ENCODE measurements around the gene TIMM8A.

TIMM8A gene

DNA sequence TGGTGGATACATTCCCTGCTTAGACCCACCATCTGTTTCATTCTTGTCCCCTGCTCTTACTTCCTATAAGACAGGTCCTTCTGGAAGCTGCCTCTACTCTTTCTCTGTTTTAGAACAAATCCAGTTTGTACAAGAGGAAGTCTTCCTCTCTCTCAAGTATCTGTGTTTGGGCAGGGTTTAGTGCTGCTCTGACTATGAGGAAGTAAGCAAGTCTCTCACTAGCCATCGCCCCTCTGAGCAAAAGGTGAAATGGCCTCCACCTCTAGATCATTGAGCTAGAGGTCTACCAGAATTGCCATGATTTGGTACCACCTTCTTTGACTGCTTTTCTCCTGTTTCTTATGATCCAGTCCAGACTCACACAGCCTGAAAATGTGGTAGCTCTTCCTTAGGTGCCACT, 29.0 kb upstream of the TIMM8A start:
- no peak for DNase-seq (ENCODE audit: low spot score)
- TF ChIP-seq CTCF (IDR thresholded peaks at IDR 0.05; ENCODE audit: extremely low read depth, insufficient read depth, missing control alignments): no peak
- in situ Hi-C loops (cut with MboI; ENCODE audit: low pct_unique_long_range_greater_than_20kb, low sequenced_read_pairs, unreplicated experiment): no loop called here

- in situ Hi-C loops (cut with MboI; ENCODE audit: low pct_unique_long_range_greater_than_20kb, low sequenced_read_pairs, unreplicated experiment): no loop called here
- TF ChIP-seq CTCF (IDR thresholded peaks at IDR 0.05; ENCODE audit: extremely low read depth, insufficient read depth, missing control alignments): no peak
- no peak for DNase-seq (ENCODE audit: low spot score)
These were observed 22.5 kb upstream of the TIMM8A start for GRCh38 chrX:101370888-101371504.

GRCh38 chrX:101369687-101370086, 21.1 kb upstream of the TIMM8A start:
- TF ChIP-seq CTCF (IDR thresholded peaks at IDR 0.05; ENCODE audit: extremely low read depth, insufficient read depth, missing control alignments): no peak
- in situ Hi-C loops (cut with MboI; ENCODE audit: low pct_unique_long_range_greater_than_20kb, low sequenced_read_pairs, unreplicated experiment): no loop called here
- DNase-seq (ENCODE audit: low spot score): no peak

GRCh38 chrX:101368800-101369199, 20.3 kb upstream of the TIMM8A start:
- TF ChIP-seq CTCF (IDR thresholded peaks at IDR 0.05; ENCODE audit: extremely low read depth, insufficient read depth, missing control alignments): no peak
- no peak for DNase-seq (ENCODE audit: low spot score)
- in situ Hi-C loops (cut with MboI; ENCODE audit: low pct_unique_long_range_greater_than_20kb, low sequenced_read_pairs, unreplicated experiment): no loop called here

GRCh38 chrX:101365301-101365795, 16.8 kb upstream of the TIMM8A start:
- DNase-seq (ENCODE audit: low spot score): no peak

DNA sequence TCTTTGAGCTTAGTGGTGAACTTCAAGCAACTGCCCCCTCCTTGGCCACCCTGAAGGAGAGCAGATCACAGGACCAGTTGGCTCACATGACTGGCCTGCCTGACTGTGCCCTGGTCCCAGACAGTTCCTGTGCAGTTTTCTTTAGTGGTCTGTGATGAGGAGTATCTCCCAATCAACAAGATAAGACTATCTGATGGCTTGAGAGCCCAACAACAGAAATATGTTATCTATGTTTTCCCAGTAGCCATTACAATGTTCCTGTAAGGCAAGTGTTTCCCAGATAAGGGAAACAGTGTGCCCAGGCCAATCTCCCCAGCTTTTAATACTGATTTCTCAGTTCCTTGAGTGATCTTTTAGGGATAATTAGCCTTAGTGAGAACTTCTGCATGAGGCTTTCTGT, 14.2 kb upstream of the TIMM8A start:
- TF ChIP-seq CTCF (IDR thresholded peaks at IDR 0.05; ENCODE audit: extremely low read depth, insufficient read depth, missing control alignments): no peak
- in situ Hi-C loops (cut with MboI; ENCODE audit: low pct_unique_long_range_greater_than_20kb, low sequenced_read_pairs, unreplicated experiment): no loop called here
- no peak for DNase-seq (ENCODE audit: low spot score)

More at GRCh38 chrX:101365301-101365795, 16.8 kb upstream of the TIMM8A start:
- TF ChIP-seq CTCF (IDR thresholded peaks at IDR 0.05; ENCODE audit: extremely low read depth, insufficient read depth, missing control alignments): no peak
- in situ Hi-C loops (cut with MboI; ENCODE audit: low pct_unique_long_range_greater_than_20kb, low sequenced_read_pairs, unreplicated experiment): no loop called here
